Renal pelvis (tissue), 4 donors: Measurements from ENCODE around the gene GIPC2. TPM values are rescaled to one million over a fixed set of nuclear protein-coding genes. Genes with fewer than 3 reads are reported as not detected.
A peak's percentile ranks its signal among the peaks of the same experiment; 100 is the strongest.

Source experiments
- DNase-seq: peaks from one replicate; pipeline ENCODE4 v3.0.0-alpha.2; 2013
- polyA plus RNA-seq, 3 donors: library from polyadenylated mRNA; unstranded; fragments of 120-200 nt; gene quantifications; one replicate each; pipeline ENCODE4 v1.2.1, GENCODE V29; 2013; ENCODE audit not compliant: insufficient read length in 3 of 3

Gene GIPC2
- polyA plus RNA-seq, 3 donors: 15.4 to 18.9 (median 18.1) TPM

DNA sequence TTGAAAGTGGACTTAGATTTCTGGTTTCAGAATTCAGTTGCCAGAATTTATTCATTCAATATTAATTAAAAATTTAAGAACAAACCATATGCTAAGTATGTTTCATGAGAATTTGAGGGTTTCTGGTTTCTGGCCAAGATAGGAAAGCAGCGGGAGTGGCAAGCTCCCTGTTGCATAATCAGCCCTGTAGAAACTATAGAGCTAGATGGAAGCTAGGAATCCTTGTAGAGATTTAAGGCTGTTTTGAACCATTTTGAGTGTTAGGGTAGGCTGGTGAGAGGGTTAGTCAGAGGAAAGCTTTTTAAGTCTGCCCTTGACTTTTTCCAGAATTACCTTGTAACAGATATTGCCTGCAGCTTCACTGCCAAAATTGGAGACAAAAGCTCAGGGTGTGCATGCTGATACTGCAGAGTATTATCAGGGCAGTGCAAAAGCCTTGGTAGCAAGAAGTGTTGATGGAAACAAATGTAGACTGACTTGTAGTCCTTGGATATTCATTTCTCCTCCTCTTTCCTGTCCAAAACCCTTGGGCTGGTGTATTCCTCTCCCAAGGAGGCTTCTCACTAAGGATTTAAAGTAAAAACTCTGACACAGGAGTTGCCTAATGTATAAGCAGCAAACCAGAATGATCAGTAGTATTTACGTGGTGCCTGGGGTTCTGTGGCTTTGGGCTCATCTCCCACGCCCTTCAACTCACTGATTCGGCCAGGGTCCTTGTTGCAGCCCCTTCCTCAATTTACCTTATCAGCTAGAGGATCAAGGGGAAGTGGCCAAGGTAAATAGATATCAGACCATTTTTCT, 12.6 kb upstream of the GIPC2 start:
- DNase-seq: no peak

GRCh38 chr1:78033797-78034172, 12.0 kb upstream of the GIPC2 start:
- no peak for DNase-seq

- DNase-seq: no peak
Observed at GRCh38 chr1:78035121-78035520, 10.6 kb upstream of the GIPC2 start.

DNA sequence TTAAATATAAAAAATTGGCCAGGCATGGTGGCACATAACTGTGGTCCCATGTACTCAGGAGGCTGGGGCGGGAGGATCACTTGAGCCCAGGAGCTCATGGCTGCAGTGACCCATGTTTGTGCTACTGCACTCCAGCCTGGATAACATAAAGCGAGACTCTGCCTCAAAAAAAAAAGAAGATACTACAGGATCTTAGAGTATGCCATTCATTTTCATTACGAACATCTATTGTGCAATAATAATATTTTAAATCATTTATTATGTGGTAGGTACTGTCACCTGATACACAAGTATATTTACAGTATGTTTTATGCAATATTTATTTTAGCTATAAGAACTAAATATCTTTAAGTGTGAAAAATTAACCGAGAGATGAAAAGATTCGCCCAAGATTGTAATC, 9.3 kb upstream of the GIPC2 start:
- DNase-seq: no peak

GRCh38 chr1:78038071-78038470, 7.7 kb upstream of the GIPC2 start:
- no peak for DNase-seq

DNA sequence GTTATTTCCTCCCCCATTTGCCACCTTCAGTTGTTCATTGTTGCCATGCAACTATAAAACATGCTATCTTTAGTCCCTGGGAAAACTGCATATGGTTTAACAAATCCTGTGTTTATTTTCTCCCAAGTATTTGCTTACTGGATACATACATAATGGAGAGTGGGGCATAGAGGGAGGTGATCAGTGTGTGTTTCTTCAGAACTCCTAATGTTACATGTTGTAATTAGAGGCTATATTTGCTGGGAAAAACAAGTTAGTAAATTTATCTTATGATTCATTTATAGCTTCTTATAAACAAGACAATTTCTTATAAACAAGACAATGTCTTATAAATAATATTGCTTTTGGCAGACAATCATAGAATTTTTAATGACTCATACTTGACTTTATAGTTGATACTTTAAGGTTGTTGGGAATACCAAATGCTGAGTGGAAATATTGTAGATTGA, 7.3 kb upstream of the GIPC2 start:
- DNase-seq: no peak

GRCh38 chr1:78040484-78041089, 5.2 kb upstream of the GIPC2 start:
- no peak for DNase-seq

GRCh38 chr1:78043436-78043835, 2.3 kb upstream of the GIPC2 start:
- no peak for DNase-seq

GRCh38 chr1:78044796-78045562, 787 bp upstream of the GIPC2 start:
- DNase-seq: no peak

GRCh38 chr1:78045563-78045925, 222 bp upstream of the GIPC2 start:
- DNase-seq: no peak

- no peak for DNase-seq
Observed at GRCh38 chr1:78047106-78047505, 1.3 kb downstream of the GIPC2 start.

GRCh38 chr1:78047631-78048030, 1.9 kb downstream of the GIPC2 start:
- peak; percentile 35 for DNase-seq

GRCh38 chr1:78048446-78048845, 2.7 kb downstream of the GIPC2 start:
- no peak for DNase-seq

GRCh38 chr1:78049396-78049795, 3.6 kb downstream of the GIPC2 start:
- no peak for DNase-seq

DNA sequence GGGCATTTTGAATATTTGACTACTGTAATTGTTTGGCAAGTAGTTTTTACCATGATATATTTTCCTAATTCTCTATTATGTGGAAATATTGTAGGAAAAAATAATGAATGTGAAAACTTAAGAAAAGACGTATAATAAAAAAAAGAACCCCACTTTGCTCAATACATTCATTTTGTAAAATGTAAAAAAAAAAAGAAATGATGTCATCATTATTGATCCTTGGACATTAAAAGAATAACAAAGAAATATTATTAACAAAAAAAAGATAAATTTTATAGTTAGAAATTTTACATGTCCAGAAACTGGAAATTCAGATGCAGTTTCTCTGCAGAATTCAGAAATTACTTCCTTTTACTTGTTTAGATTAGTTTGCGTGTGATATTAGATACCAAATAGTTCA, 5.2 kb downstream of the GIPC2 start:
- no peak for DNase-seq

- no peak for DNase-seq
Observed at GRCh38 chr1:78052685-78053405, 7.1 kb downstream of the GIPC2 start.

- DNase-seq: no peak
Observed at GRCh38 chr1:78053498-78053897, 7.7 kb downstream of the GIPC2 start.

- no peak for DNase-seq
Observed at GRCh38 chr1:78054559-78054958, 8.8 kb downstream of the GIPC2 start.

DNA sequence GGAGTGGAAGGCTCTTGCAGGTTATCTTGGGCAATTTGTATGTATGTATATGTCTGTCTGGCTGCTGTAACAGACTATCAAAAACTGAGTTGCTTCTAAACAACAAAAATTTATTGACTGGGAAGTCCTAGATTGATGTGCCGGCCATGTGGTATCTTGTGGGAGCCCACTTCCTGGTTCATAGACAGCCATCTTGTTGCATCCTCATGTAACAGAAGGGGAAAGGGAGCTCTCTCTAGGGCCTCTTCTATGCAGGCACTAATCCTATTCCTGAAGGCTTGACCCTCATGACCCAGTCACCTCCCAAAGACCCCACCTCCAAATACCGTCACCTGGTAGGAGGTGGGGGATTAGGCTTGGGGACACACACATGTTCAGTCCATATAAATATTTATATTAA, 9.2 kb downstream of the GIPC2 start:
- DNase-seq: no peak

GRCh38 chr1:78055565-78056132, 9.9 kb downstream of the GIPC2 start:
- DNase-seq: no peak

DNA sequence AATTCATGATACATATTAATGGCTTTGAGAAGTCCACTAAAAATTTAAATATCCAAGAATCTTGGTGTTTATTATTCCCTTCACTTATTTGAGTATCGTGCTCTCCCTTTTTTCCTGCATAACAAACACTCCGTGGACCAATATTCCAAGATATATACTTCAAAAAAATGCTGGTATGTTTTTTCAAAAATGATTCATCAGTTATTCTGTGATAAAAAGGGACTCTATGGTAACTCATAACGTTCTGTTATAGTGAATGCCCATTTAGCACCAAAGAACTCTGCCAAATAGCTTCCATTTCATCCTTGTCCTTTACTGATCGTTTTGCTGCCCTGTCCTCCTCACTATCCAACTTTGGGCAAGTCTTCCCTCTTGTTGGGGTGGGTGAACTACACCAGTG, 12.9 kb downstream of the GIPC2 start:
- DNase-seq: no peak
